ENCODE data around the gene CDC45.

CDC45 gene

GRCh38 chr22:19567157-19568009 is 87.7 kb downstream of the CDC45 start:
- DNase-seq = no peak

DNA sequence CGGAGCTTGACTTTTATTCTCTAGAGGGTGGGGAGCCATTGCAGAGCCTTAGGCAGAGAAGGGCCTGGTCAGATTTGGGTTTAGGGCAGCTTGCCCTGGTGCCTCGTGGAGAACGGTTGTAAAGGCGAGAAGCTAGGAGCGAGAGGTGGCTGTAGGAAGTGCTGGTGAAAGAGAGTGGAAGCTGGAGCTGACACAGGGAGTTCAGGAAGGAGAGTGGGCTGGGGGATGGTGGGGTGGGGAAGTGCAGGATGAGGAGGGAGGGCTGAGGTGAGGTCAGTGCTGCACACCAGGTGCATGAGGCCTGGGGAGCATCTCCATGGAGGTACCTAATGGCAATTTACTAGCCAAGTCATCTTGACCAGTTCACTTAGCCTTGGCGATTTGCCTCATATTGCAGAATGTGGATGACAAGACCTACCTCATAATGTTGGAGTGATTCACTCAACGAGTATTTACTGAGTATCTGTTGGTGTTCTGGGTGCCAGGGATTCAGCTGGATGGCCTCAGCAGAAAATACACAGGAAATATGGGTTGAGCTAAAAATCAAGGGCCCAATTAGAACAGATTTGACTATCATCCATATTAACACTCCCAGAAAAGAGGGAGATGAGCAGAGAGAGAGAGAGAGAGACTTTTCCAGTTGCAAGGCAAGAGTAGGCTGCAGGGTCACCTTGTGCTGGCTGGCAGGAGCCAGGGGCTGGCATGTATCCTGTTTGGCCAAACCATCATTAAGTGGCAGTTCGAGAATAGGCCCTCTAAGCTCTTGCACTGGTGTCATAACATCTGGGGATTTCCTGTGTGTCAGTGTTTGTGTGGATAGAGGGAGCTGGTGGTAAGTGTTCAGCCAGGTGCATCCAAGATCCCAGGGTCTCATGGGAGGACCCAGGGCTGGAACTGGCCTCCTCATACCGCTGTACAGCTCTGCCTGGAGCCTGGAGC is 88.9 kb downstream of the CDC45 start:
- DNase-seq = no peak

DNA sequence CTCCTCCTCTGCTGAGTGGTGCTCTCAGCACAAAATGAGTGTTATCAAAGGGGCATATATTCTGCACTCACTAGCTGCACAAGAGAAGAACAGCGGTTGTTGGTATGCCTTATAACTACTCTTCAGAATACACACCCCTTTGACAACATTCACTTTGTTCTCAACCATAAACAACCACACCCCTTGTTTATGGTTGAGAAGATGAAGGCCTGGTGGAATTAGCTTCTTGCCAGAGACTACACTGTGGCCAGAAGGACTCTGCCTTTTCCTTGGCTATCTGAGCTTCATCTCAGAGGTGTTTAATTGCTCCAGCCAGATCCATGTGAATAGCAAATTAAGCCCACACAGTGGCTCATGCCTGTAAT is 89.5 kb downstream of the CDC45 start:
- no peak for DNase-seq

- DNase-seq = no peak
Measured at GRCh38 chr22:19569976-19570375, 90.3 kb downstream of the CDC45 start.
